ENCODE data around the gene DLG2. TPM values are rescaled to one million over a fixed set of nuclear protein-coding genes. Genes with fewer than 3 reads are reported as not detected.
"Not testable (repeated sequence)": the region's sequence is repeated elsewhere in the genome, so short reads cannot be mapped to it uniquely, and the experiment has no call there.

DLG2 gene
- total and polyA plus RNA-seq, 3 experiments from 2014 or later: 0.81 to 1.5 (median 1.3) TPM

DNA sequence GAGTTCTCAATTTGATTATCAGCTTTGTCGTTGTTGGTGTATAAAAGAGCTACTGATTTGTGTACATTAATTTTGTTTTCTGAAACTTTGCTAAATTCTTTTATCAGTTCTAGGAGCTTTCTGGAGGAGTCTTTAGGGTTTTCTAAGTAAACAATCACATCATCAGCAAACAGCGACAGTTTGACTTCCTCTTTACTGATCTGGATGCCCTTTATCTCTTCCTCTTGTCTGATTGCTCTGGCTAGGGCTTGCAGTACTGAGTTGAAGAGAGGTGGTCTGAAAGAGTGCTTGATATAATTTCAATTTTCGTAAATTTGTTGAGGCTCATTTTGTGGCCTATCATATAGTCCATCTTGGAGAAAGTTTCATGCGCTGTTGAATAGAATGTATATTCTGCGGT is 213.0 kb downstream of the DLG2 start:
- Mint-ChIP-seq H3K4me1 (no peaks in the 10 kb centered on the region), H3K4me3 (no peak overlapping the region), H3K27me3 (no peaks in the 10 kb centered on the region), H3K27ac (no peak overlapping the region), H3K9me3 (peaks cover 48 to 80% (median 64%) of the 10 kb centered on the region in 5 donors), H3K36me3 (peaks cover 0 to 3% (median 0%) of the 10 kb centered on the region in 3 donors)
- Histone ChIP-seq H3K27ac (ENCODE audit: low read depth, low read length) (no peak overlapping the region), H3K27me3 (ENCODE audit: insufficient read depth, low read length, poor library complexity, severe bottlenecking) (no peaks in the 10 kb centered on the region), H3K4me1 (ENCODE audit: insufficient read depth, low read length) (no peaks in the 10 kb centered on the region), H3K4me3 (ENCODE audit: low read length) (no peak overlapping the region), H3K36me3 (ENCODE audit: insufficient read depth, low read length) (no peaks in the 10 kb centered on the region), H3K9me3 (ENCODE audit: low read length) (peaks cover 3% of the 10 kb centered on the region)
- CTCF ChIA-PET: no interaction called here
- no peak for DNase-seq
- POLR2A ChIA-PET: no interaction called here

DNA sequence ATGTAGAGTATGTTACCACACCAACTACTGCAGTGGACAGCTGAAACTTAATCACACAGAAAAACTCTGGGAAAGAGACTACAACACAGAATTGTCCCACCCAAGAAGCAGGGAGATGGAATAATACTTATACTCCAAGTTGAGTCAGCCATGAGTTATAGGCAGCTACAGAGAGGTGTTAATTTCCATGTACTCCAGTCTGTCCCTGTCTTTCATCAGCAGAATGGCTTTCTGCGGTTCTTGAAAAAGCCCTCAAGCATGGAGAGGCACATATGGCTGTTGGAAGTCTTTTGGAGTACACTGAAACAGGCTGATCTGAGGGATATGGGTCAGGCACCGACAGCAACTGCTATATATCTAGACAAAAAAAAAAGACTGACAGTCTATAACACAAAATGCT is 219.5 kb downstream of the DLG2 start:
- no peaks in the 10 kb centered on the region for H3K4me1 Mint-ChIP-seq
- H3K9me3 Mint-ChIP-seq: peaks cover 23 to 45% (median 30%) of the 10 kb centered on the region in 5 donors
- H3K27me3 ChIP-seq (ENCODE audit: insufficient read depth, low read length, poor library complexity, severe bottlenecking): no peaks in the 10 kb centered on the region
- H3K36me3 Mint-ChIP-seq: no peaks in the 10 kb centered on the region
- no peak overlapping the region for H3K27ac ChIP-seq (ENCODE audit: low read depth, low read length)
- no peak for DNase-seq
- H3K27ac Mint-ChIP-seq: no peak overlapping the region
- no peaks in the 10 kb centered on the region for H3K36me3 ChIP-seq (ENCODE audit: insufficient read depth, low read length)
- H3K9me3 ChIP-seq (ENCODE audit: low read length): peaks cover 3% of the 10 kb centered on the region
- H3K4me3 Mint-ChIP-seq: no peak overlapping the region
- ChIA-PET CTCF (no interaction called here), POLR2A (no interaction called here)
- no peak overlapping the region for H3K4me3 ChIP-seq (ENCODE audit: low read length)
- H3K4me1 ChIP-seq (ENCODE audit: insufficient read depth, low read length): no peaks in the 10 kb centered on the region
- peaks cover 0 to 1% of the 10 kb centered on the region in 2 donors for H3K27me3 Mint-ChIP-seq

DNA sequence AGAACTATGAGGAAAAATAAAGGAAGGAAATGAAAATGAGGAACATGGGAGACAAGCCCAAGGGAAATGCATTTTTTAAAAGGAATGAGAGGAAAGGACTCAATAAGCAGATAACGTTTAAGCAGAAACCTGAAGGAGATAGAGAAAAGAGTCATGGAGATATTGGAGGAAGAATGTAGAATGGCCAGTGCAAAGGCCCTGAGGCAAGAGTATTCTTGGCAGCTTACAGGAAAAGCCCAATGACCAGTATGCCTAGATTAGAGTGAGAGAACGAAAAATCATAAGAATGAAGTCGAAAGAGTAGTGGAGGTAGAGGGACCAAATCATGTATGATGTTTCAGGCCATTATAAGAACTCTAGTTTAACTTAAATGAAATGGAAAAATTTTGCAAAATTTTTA is 220.3 kb downstream of the DLG2 start:
- H3K27ac ChIP-seq (ENCODE audit: low read depth, low read length): no peak overlapping the region
- Mint-ChIP-seq H3K9me3 (peaks cover 19 to 44% (median 33%) of the 10 kb centered on the region in 5 donors), H3K27ac (no peak overlapping the region), H3K4me3 (no peak overlapping the region), H3K36me3 (no peaks in the 10 kb centered on the region), H3K27me3 (peaks cover 0 to 1% of the 10 kb centered on the region in 2 donors), H3K4me1 (no peaks in the 10 kb centered on the region)
- H3K36me3 ChIP-seq (ENCODE audit: insufficient read depth, low read length): no peaks in the 10 kb centered on the region
- no peaks in the 10 kb centered on the region for H3K27me3 ChIP-seq (ENCODE audit: insufficient read depth, low read length, poor library complexity, severe bottlenecking)
- ChIA-PET CTCF (no interaction called here), POLR2A (no interaction called here)
- H3K4me3 ChIP-seq (ENCODE audit: low read length): no peak overlapping the region
- DNase-seq: no peak
- no peaks in the 10 kb centered on the region for H3K9me3 ChIP-seq (ENCODE audit: low read length)
- H3K4me1 ChIP-seq (ENCODE audit: insufficient read depth, low read length): no peaks in the 10 kb centered on the region

DNA sequence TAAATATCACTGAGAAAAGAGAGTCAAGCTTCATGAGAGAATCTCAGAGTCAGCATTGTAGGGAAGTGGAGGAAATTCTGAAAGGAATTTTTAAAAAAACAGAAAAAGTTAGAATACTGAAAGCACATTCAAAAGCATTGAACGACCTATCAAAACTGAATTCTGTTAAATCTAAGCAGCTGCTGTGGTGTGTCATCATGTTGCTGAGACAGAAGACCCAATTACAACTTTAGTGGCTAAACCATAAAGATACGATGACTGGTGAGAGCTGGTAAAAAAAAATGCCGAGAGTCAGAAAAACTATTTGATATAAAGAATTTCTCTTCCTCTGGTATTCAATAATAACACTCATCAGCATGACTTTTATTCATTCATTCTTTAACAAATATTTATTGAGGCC is 220.8 kb downstream of the DLG2 start:
- H3K4me1 ChIP-seq (ENCODE audit: insufficient read depth, low read length): no peaks in the 10 kb centered on the region
- Mint-ChIP-seq H3K4me3 (no peak overlapping the region), H3K27ac (no peak overlapping the region), H3K36me3 (peaks cover 0 to 3% (median 0%) of the 10 kb centered on the region in 3 donors), H3K27me3 (peaks cover 0 to 1% of the 10 kb centered on the region in 2 donors), H3K4me1 (no peaks in the 10 kb centered on the region), H3K9me3 (peaks cover 22 to 47% (median 36%) of the 10 kb centered on the region in 5 donors)
- CTCF ChIA-PET: no interaction called here
- no peaks in the 10 kb centered on the region for H3K9me3 ChIP-seq (ENCODE audit: low read length)
- no peak for DNase-seq
- H3K27ac ChIP-seq (ENCODE audit: low read depth, low read length): no peak overlapping the region
- H3K27me3 ChIP-seq (ENCODE audit: insufficient read depth, low read length, poor library complexity, severe bottlenecking): no peaks in the 10 kb centered on the region
- no peak overlapping the region for H3K4me3 ChIP-seq (ENCODE audit: low read length)
- H3K36me3 ChIP-seq (ENCODE audit: insufficient read depth, low read length): no peaks in the 10 kb centered on the region
- POLR2A ChIA-PET: no interaction called here

- H3K4me3 Mint-ChIP-seq; H3K27me3 ChIP-seq (ENCODE audit: insufficient read depth, low read length, poor library complexity, severe bottlenecking); CTCF ChIA-PET; H3K27me3 Mint-ChIP-seq; POLR2A ChIA-PET; DNase-seq; H3K27ac Mint-ChIP-seq; H3K36me3 Mint-ChIP-seq; H3K36me3 ChIP-seq (ENCODE audit: insufficient read depth, low read length); H3K4me1 ChIP-seq (ENCODE audit: insufficient read depth, low read length); H3K9me3 ChIP-seq (ENCODE audit: low read length); H3K4me3 ChIP-seq (ENCODE audit: low read length); H3K27ac ChIP-seq (ENCODE audit: low read depth, low read length); H3K4me1 Mint-ChIP-seq: not testable (repeated sequence)
- peaks cover 27 to 70% (median 55%) of the 10 kb centered on the region in 5 donors for H3K9me3 Mint-ChIP-seq
Measured at GRCh38 chr11:85395515-85396055, 231.6 kb downstream of the DLG2 start.

GRCh38 chr11:85394283-85394682 is 232.9 kb downstream of the DLG2 start:
- Histone ChIP-seq H3K27ac (ENCODE audit: low read depth, low read length) (no peak overlapping the region), H3K27me3 (ENCODE audit: insufficient read depth, low read length, poor library complexity, severe bottlenecking) (no peaks in the 10 kb centered on the region), H3K4me3 (ENCODE audit: low read length) (no peak overlapping the region), H3K4me1 (ENCODE audit: insufficient read depth, low read length) (no peaks in the 10 kb centered on the region), H3K9me3 (ENCODE audit: low read length) (peaks cover 4% of the 10 kb centered on the region), H3K36me3 (ENCODE audit: insufficient read depth, low read length) (no peaks in the 10 kb centered on the region)
- H3K27me3 Mint-ChIP-seq: peaks cover 0 to 1% of the 10 kb centered on the region in 2 donors
- peaks cover 30 to 80% (median 59%) of the 10 kb centered on the region in 5 donors for H3K9me3 Mint-ChIP-seq
- DNase-seq: no peak
- H3K4me3 Mint-ChIP-seq: no peak overlapping the region
- H3K36me3 Mint-ChIP-seq: peaks cover 0 to 14% (median 0%) of the 10 kb centered on the region in 3 donors
- no peaks in the 10 kb centered on the region for H3K4me1 Mint-ChIP-seq
- CTCF ChIA-PET: no interaction called here
- H3K27ac Mint-ChIP-seq: no peak overlapping the region
- POLR2A ChIA-PET: no interaction called here

DNA sequence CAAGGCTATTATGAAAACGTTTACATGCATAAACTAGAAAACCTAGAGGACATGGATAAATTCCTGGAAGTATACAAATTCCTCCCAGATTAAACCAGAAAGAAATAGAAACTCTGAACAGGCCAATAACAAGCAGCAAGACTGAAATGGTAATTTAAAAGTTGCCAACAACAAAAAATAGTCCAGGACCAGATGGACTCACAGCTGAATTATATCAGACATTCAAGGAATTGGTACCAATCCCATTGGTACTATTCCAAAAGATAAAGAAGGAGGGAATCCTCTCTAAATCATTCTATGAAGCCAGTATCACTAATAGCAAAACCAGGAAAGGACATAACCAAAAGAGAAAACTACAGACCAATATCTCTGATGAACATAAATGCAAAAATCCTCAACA is 236.0 kb downstream of the DLG2 start:
- Mint-ChIP-seq H3K9me3 (peaks cover 13 to 72% (median 45%) of the 10 kb centered on the region in 5 donors), H3K27ac (no peak overlapping the region), H3K4me1 (no peaks in the 10 kb centered on the region), H3K27me3 (peaks cover 0 to 1% of the 10 kb centered on the region in 2 donors), H3K4me3 (no peak overlapping the region), H3K36me3 (peaks cover 0 to 10% (median 0%) of the 10 kb centered on the region in 3 donors)
- POLR2A ChIA-PET: no interaction called here
- Histone ChIP-seq H3K9me3 (ENCODE audit: low read length) (peaks cover 1% of the 10 kb centered on the region), H3K4me1 (ENCODE audit: insufficient read depth, low read length) (no peaks in the 10 kb centered on the region), H3K4me3 (ENCODE audit: low read length) (no peak overlapping the region), H3K36me3 (ENCODE audit: insufficient read depth, low read length) (no peaks in the 10 kb centered on the region), H3K27me3 (ENCODE audit: insufficient read depth, low read length, poor library complexity, severe bottlenecking) (no peaks in the 10 kb centered on the region), H3K27ac (ENCODE audit: low read depth, low read length) (no peak overlapping the region)
- CTCF ChIA-PET: no interaction called here
- no peak for DNase-seq

DNA sequence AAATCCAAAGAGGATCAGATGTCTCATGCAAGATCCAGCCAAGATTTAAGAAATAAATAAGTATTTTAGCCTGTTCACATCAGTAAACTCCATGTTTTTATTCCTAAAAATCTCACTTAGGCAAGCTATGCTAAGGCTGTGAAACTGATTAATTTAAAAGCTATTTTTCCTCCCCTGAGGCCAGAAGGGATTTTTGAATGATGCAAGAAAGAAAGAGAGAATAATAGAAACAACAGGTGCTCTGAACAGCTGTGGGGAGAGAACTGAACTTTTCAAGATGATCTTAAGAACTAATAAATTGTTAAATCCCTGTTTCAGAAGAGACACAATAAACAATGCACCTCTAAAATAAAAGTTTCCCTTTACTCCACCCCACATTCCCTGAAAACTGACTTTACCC is 241.6 kb downstream of the DLG2 start:
- no peaks in the 10 kb centered on the region for H3K36me3 ChIP-seq (ENCODE audit: insufficient read depth, low read length)
- no peak overlapping the region for H3K4me3 ChIP-seq (ENCODE audit: low read length)
- H3K4me1 ChIP-seq (ENCODE audit: insufficient read depth, low read length): no peaks in the 10 kb centered on the region
- H3K9me3 ChIP-seq (ENCODE audit: low read length): no peaks in the 10 kb centered on the region
- no peaks in the 10 kb centered on the region for H3K27me3 Mint-ChIP-seq
- H3K27me3 ChIP-seq (ENCODE audit: insufficient read depth, low read length, poor library complexity, severe bottlenecking): no peaks in the 10 kb centered on the region
- H3K27ac Mint-ChIP-seq: no peak overlapping the region
- no peak for DNase-seq
- ChIA-PET CTCF (no interaction called here), POLR2A (no interaction called here)
- H3K9me3 Mint-ChIP-seq: peaks cover 26 to 51% (median 47%) of the 10 kb centered on the region in 5 donors
- peaks cover 0 to 5% (median 0%) of the 10 kb centered on the region in 3 donors for H3K36me3 Mint-ChIP-seq
- H3K4me1 Mint-ChIP-seq: no peaks in the 10 kb centered on the region
- H3K27ac ChIP-seq (ENCODE audit: low read depth, low read length): no peak overlapping the region
- H3K4me3 Mint-ChIP-seq: no peak overlapping the region

GRCh38 chr11:85385111-85385510 is 242.0 kb downstream of the DLG2 start:
- DNase-seq: no peak
- no peak overlapping the region for H3K27ac Mint-ChIP-seq
- H3K27me3 Mint-ChIP-seq: no peaks in the 10 kb centered on the region
- H3K9me3 ChIP-seq (ENCODE audit: low read length): no peaks in the 10 kb centered on the region
- no peak overlapping the region for H3K4me3 Mint-ChIP-seq
- no peak overlapping the region for H3K4me3 ChIP-seq (ENCODE audit: low read length)
- H3K4me1 Mint-ChIP-seq: no peaks in the 10 kb centered on the region
- H3K4me1 ChIP-seq (ENCODE audit: insufficient read depth, low read length): no peaks in the 10 kb centered on the region
- H3K36me3 ChIP-seq (ENCODE audit: insufficient read depth, low read length): no peaks in the 10 kb centered on the region
- ChIA-PET CTCF (no interaction called here), POLR2A (no interaction called here)
- H3K36me3 Mint-ChIP-seq: peaks cover 0 to 4% (median 0%) of the 10 kb centered on the region in 3 donors
- no peaks in the 10 kb centered on the region for H3K27me3 ChIP-seq (ENCODE audit: insufficient read depth, low read length, poor library complexity, severe bottlenecking)
- no peak overlapping the region for H3K27ac ChIP-seq (ENCODE audit: low read depth, low read length)
- peaks cover 26 to 52% (median 48%) of the 10 kb centered on the region in 5 donors for H3K9me3 Mint-ChIP-seq
